IPS-NIHi7 (cell line): ENCODE measurements around the gene TM4SF5.
"Not testable (repeated sequence)": the region's sequence is repeated elsewhere in the genome, so short reads cannot be mapped to it uniquely, and the experiment has no call there.

Source experiments
- DNase-seq: peaks from one replicate; pipeline ENCODE4 v3.0.0; 2012; ENCODE audit warnings: mixed read lengths; ENCODE audit errors: extremely low spot score

Gene TM4SF5

DNA sequence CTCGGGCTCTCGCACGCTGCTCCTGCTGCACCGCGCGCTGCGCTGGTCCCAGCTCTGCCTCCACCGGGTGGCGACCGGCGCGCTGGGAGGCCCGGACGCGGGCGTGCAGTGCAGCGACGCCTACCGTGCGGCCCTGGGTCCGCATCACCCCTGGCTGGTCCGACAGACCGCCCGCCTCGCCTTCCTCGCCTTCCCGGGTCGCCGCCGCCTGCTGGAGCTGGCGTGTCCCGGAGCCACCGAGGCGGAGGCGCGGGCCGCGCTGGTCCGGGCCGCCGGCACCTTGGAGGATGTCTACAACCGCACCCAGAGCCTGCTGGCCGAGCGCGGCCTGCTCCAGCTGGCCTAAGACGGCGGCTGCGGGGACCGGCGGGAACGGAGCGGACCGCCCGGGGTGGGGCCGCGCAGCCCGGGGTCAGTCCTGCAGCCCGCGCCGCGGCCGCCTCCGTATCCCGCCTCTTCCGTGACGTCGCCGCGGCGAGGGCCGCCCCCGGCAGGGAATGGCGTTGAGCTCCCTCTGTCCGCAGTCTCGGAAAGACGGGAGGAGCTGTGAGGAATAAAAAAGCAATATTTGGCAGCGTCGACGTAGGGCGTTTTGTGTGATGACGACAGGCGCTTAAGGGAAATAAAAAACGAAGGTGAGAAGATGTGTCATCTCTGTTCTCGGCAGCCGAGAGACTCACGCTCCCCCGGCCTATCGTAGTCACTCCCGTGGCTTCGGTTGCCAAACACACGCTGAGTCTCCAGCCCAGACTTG, 18.4 kb downstream of the TM4SF5 start:
- DNase-seq: peak; percentile 88

DNA sequence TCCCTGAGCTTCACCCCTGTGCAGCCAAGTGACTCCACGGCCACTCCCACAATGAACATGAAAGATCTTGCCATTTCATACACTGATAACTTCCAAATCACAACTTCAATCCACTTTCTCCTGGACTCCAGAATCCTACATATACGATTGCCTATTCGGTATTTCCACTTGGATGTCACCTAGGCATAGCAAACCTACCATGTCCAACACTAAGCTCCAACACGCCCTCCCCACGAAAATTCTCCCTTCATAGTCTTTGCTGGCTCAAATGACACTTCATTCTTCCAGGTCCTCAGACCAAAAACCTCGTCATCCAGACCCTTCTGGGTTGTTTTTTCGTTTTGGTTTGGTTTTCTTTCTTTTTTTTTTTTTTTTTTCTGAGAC, 19.0 kb downstream of the TM4SF5 start:
- DNase-seq: no peak

DNA sequence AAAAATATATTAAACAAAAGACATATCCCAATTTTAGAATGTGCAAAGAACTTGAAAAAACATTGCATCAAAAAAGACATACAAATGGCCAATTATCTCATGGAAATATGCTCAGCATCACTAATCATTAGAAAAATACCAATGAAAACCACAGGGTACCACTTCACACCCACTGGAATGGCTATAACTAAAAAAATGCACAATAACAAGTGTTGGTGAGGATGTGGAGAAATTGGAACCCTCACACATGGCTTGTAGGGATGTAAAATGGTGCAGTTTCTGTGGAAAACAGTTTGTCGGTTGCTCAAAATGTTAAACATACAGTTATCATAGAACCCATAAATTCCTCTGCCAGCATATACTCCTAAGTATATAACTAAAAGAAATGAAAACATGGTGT, 23.5 kb downstream of the TM4SF5 start:
- no peak for DNase-seq

DNA sequence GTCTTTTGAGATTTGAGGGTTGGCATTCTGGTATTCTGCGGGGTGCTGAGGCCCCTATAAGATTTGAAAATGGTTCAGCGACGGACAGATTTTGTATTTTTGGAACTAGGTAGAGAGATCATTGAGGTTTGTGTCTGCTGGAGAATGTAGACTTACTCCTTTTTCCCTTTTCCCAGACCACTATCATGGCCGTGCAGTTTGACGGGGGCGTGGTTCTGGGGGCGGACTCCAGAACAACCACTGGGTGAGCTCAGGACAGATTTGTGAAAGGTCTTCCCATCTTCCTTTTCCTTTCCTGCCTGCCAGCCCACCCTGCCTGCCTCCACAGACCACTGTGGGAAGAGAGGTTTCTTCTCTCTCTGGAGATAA, 24.9 kb downstream of the TM4SF5 start:
- DNase-seq: peak; percentile 72

GRCh38 chr17:4800462-4801196, 28.9 kb downstream of the TM4SF5 start:
- DNase-seq: no peak

DNA sequence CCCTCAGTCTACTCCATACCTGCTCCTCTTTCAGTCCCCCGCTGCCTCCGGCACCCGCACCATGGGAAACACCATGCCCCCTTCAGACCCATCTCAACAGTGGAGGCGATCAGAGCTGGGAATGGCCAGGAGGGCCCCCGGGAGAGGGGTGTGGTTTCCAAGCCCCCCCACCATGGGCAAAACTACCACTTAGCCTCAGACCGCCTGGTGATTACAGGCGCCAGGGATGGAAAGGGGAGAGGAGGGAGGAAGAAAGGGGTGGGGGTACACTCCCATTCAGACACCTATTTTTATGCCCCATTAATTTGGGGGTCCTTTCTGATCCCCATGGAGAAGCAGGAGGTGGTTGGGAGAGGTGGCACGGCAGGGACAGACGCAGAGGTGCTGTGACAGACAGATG, 30.5 kb downstream of the TM4SF5 start, which contains the start of gene C17orf114:
Gene C17orf114 (minus strand): TSS at position 101 of the 400 bp plus-strand sequence.
- DNase-seq: no peak

DNA sequence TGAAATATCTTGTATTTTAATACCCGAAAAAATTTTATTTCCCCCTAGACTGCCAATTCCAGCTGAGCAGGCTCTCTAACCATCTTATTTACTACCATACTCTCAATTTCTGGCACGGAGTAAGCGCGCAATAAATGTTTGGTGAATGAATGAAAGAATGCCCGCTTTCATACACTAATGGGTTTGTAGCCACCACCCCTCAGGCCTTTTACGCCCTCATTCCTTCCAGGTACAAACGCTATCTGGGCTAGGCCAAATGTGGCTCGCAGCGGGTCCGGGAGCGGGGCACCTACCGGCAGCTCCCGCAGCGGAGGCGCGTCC, 34.7 kb downstream of the TM4SF5 start:
- DNase-seq: no peak

DNA sequence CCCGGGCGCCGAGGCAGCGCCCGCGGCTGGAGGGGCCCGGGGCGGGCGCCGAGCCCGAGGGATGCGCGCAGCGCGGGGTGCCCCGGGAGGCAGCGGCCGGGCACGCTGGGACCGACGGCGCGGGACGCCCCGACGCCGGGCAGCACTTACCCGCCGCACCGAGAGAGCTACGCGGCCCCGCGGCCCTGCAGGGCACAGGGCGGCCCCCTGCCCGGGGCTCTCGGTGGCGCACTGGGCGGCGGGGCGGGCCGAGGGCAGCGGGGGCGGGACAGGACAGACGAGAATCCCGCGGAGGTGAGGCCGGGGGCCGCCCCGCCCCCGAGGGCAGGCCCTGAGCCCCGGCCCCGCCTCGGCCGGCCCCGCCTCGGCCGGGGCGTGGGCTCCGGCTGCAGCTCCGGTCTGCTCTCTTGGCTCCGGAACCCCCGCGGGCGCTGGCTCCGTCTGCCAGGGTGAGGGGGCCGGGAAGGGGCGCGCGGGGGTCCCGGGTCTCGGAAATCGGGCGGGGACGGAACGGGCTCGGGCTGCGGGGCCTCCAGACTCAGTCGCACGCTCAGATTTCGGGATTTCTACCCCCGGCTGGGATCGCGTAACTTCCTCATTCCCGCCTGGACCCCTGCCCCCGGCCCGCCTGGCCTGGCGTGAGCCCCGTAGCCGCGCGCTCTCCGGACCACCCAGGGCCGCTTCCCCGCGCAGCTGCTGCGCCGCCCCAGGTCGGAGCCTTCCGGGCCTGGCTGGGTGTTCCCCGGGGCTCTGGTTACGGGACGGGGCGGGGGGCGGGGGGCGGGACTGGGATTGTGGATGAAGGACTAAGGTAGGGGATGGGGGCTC, 35.3 kb downstream of the TM4SF5 start, which contains the start of gene PLD2:
Gene PLD2 (plus strand): TSS at position 376 of the 828 bp plus-strand sequence. CDS start 621 bp downstream, outside the sequence.
- peak; percentile 100 for DNase-seq

GRCh38 chr17:4807605-4808377, 36.1 kb downstream of the TM4SF5 start:
- DNase-seq: no peak

DNA sequence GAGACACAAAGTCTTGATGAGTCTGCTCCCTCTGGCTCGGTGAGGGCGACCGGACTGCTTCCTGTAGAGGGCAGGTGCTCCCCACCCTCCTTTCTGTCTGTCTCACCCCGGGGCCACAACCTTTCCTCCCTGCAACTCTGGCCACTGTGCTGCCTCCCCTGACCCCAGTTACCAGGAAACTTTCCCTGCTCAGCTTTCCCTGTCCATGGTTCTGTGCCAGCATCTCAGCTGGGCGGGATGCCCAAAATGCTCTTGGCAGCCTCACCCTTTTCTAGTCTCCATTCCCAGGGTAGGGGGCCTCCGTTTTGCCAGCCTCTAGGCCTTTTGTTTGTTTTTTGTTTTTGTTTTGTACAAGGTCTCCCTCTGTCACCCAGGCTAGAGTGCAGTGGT, 36.7 kb downstream of the TM4SF5 start:
- no peak for DNase-seq

GRCh38 chr17:4810696-4811290, 39.1 kb downstream of the TM4SF5 start:
- no peak for DNase-seq

GRCh38 chr17:4811471-4811870, 39.8 kb downstream of the TM4SF5 start:
- no peak for DNase-seq

DNA sequence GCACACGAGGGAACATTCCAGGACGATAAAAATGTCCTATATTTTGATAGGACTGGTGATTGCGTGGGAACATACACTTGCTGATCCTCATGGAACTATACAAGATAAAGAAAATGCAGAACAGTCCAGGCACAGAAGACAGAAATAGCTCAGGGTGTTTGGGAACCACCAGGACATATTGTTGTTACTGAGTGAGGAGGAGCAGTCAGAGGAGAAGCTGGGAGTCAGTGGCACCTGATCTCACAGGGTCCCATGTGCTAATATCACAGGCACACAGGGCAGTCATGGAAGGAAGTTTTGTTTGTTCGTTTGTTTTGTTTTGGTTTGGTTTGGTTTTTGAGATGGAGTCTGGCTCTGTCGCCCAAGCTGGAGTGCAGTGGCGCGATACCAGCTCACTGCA, 41.0 kb downstream of the TM4SF5 start:
- DNase-seq: no peak

DNA sequence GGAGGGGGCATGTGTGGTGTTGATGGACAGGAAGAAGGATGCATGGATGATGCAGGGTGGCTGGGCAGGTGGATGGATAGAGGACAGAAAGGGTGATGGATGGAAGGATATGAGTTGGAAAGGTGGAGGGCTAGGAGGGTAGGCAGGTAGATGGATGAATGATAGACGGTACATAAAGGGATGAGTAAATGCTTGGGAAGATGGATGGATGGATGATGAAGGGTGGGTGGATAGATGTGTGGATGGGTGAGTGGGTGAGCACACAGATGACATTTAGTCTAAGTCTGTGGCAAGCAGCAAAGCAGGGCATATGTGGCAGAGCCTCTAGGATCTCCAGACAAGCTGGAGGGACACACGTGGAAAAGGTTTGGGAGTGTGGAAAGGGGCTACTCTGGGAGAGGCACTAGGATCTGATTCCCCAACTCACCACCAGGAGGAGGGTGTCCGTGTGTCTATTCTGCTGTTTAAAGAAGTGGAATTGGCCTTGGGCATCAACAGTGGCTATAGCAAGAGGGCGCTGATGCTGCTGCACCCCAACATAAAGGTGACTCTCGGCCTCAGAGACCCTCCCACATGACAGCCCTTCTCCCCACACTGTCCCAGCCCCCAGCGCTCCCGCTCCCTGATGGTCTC, 43.5 kb downstream of the TM4SF5 start:
- DNase-seq: peak; percentile 27

GRCh38 chr17:4816826-4817225, 45.1 kb downstream of the TM4SF5 start:
- DNase-seq: no peak

GRCh38 chr17:4818276-4818675, 46.6 kb downstream of the TM4SF5 start:
- peak; percentile 59 for DNase-seq

DNA sequence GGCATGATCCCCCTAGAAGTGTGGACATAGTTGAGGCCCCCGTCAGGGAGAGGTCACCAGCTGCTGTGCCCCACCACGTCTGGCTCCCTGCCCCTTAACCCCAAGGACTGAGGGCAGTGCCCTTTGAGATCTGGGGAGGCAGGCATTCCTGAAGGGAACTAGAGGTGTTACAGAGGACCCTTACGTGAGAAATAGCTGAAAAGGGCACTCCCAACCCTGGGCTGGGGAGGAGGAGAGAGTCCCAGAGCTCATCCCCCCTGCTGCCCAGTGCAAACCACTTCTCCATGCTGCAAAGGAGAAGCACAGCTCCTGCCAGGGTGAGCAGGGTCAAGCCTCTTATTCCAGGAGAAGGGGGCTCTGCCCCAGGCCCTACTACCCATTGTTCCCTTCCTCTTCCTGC, 51.1 kb downstream of the TM4SF5 start:
- DNase-seq: no peak

- no peak for DNase-seq
Measured at GRCh38 chr17:4823373-4824089, 51.8 kb downstream of the TM4SF5 start.

DNA sequence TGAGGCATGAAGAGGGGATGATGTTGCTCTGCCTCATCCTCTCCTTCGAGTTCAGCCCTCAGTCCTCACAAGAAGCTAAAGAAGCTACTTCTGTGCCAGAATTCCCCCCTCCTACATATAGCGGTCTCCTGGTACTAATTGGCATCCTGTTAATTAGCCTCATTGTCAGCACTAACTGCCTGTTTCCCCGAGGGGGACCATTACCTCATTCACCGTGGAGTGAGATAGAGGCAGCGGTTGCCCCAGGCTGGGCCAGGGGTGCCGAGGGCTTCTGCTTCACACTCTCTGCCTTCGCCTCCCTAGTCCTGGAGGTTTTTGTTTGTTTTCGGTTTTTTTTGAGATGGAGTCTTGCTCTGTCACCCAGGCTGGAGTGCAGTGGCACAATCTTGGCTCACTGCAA, 55.7 kb downstream of the TM4SF5 start:
- DNase-seq: no peak

DNA sequence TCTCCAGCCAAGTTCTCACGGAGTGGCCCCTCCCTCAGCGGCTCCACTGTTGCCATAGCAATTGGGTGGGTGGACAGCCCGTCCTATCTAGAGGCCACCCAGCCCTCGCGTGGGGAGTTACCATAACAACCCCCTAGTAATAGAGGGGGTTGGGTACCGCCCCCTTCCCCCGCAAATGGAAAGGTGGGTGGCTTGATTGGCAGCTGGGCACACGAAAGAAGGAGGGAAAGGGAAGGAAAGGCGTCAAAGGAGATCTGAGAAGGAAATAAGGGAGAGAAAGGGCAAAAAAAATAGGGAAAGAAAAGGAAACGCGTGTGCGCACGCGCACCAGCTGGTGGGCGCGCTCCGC, 61.1 kb downstream of the TM4SF5 start:
- DNase-seq: not testable (repeated sequence)
